SK-N-SH treated with all-trans-retinoic acid at 6 μM for 48 hours (cell line): ENCODE data around the gene WDR38.

Source experiments
- ATAC-seq: fragments of 200-7000 bp; cut with Tn5 transposase; 3 replicates; pipeline ENCODE4 v1.9.1; 2020; ENCODE audit warnings: mild to moderate bottlenecking, moderate library complexity
- ARNTL ChIP-seq: fragments of 450-650 bp; formaldehyde crosslinking; IDR thresholded peaks from 2 replicates; pipeline ENCODE4 v1.5.0; 2020; ENCODE audit warnings: low read depth, mild to moderate bottlenecking, moderate library complexity, borderline replicate concordance
- BACH2 ChIP-seq: fragments of 250-450 bp; sonication (Bioruptor Pico); IDR thresholded peaks from 2 replicates; pipeline ENCODE4 v1.9.0; 2021; ENCODE audit warnings: mild to moderate bottlenecking, borderline replicate concordance
- CSDC2 ChIP-seq: fragments of 250-450 bp; sonication (Bioruptor Pico); IDR thresholded peaks from 2 replicates; pipeline ENCODE4 v1.5.0; 2020; ENCODE audit warnings: mild to moderate bottlenecking, moderate library complexity
- ESRRG ChIP-seq: fragments of 250-450 bp; sonication (Bioruptor Pico); IDR thresholded peaks from 2 replicates; pipeline ENCODE4 v1.6.1; 2021; ENCODE audit warnings: mild to moderate bottlenecking
- GLIS3 ChIP-seq: fragments of 250-450 bp; sonication (Bioruptor Pico); IDR thresholded peaks from 2 replicates; pipeline ENCODE4 v1.5.0; 2020; ENCODE audit warnings: mild to moderate bottlenecking, moderate library complexity
- ISL1 ChIP-seq: fragments of 250-450 bp; sonication (Bioruptor Pico); IDR thresholded peaks from 2 replicates; pipeline ENCODE4 v2.1.2; 2022; ENCODE audit warnings: mild to moderate bottlenecking, moderate library complexity
- OSR1 ChIP-seq: fragments of 250-450 bp; sonication (Bioruptor Pico); IDR thresholded peaks from 2 replicates; pipeline ENCODE4 v1.8.0; 2022; ENCODE audit warnings: moderate library complexity, mild to moderate bottlenecking, inconsistent platforms
- PPARA ChIP-seq: fragments of 250-450 bp; sonication (Bioruptor Pico); IDR thresholded peaks from 2 replicates; pipeline ENCODE4 v1.5.0; 2020; ENCODE audit warnings: mild to moderate bottlenecking, borderline replicate concordance
- RARB ChIP-seq: fragments of 250-450 bp; sonication (Bioruptor Pico); IDR thresholded peaks from 2 replicates; pipeline ENCODE4 v1.8.0; 2021; ENCODE audit warnings: mild to moderate bottlenecking, moderate library complexity
- SNAI2 ChIP-seq: fragments of 250-450 bp; sonication (Bioruptor Pico); IDR thresholded peaks from 2 replicates; pipeline ENCODE4 v1.5.0; 2020; ENCODE audit warnings: mild to moderate bottlenecking, moderate library complexity
- TCF4 ChIP-seq: fragments of 250-450 bp; sonication (Bioruptor Pico); IDR thresholded peaks from 2 replicates; pipeline ENCODE4 v1.8.0; 2021; ENCODE audit warnings: mild to moderate bottlenecking, moderate library complexity, borderline replicate concordance
- TOX ChIP-seq: fragments of 250-450 bp; sonication (Bioruptor Pico); IDR thresholded peaks from 2 replicates; pipeline ENCODE4 v1.8.0; 2021; ENCODE audit warnings: mild to moderate bottlenecking, moderate library complexity, borderline replicate concordance
- ZC3H10 ChIP-seq: fragments of 250-450 bp; sonication (Bioruptor Pico); IDR thresholded peaks from 2 replicates; pipeline ENCODE4 v1.5.1; 2021; ENCODE audit warnings: mild to moderate bottlenecking, moderate library complexity
- ZFP3 ChIP-seq: fragments of 250-450 bp; sonication (Bioruptor Pico); IDR thresholded peaks from 2 replicates; pipeline ENCODE4 v1.5.0; 2020; ENCODE audit warnings: mild to moderate bottlenecking, moderate library complexity
- ZFP30 ChIP-seq: fragments of 450-650 bp; formaldehyde crosslinking; IDR thresholded peaks from 2 replicates; pipeline ENCODE4 v1.5.0; 2022; ENCODE audit warnings: mild to moderate bottlenecking, moderate library complexity
- ZNF565 ChIP-seq: fragments of 450-650 bp; formaldehyde crosslinking; conservative IDR thresholded peaks from 2 replicates; pipeline ENCODE4 v1.5.0; 2020; ENCODE audit warnings: low read depth, mild to moderate bottlenecking, moderate library complexity
- ZNF70 ChIP-seq: fragments of 450-650 bp; formaldehyde crosslinking; IDR thresholded peaks from 2 replicates; pipeline ENCODE4 v1.5.0; 2020; ENCODE audit warnings: mild to moderate bottlenecking, moderate library complexity
- TF ChIP-seq, protein P1 (sequence below): fragments of 250-450 bp; sonication (Bioruptor Pico); IDR thresholded peaks from 2 replicates; pipeline ENCODE4 v1.5.1; 2020; ENCODE audit warnings: low read depth, mild to moderate bottlenecking, moderate library complexity
- TF ChIP-seq, protein P2 (sequence below): fragments of 250-450 bp; sonication (Bioruptor Pico); IDR thresholded peaks from 2 replicates; pipeline ENCODE4 v1.5.1; 2021; ENCODE audit warnings: mild to moderate bottlenecking, moderate library complexity
- TF ChIP-seq, protein P3 (sequence below): fragments of 250-450 bp; sonication (Bioruptor Pico); IDR thresholded peaks from 2 replicates; pipeline ENCODE4 v1.5.0; 2020; ENCODE audit warnings: mild to moderate bottlenecking, moderate library complexity
- TF ChIP-seq, protein P4 (sequence below): fragments of 250-450 bp; sonication (Bioruptor Pico); IDR thresholded peaks from 2 replicates; pipeline ENCODE4 v1.8.0; 2021; ENCODE audit warnings: low read depth, mild to moderate bottlenecking, moderate library complexity, borderline replicate concordance

The WDR38 gene

DNA sequence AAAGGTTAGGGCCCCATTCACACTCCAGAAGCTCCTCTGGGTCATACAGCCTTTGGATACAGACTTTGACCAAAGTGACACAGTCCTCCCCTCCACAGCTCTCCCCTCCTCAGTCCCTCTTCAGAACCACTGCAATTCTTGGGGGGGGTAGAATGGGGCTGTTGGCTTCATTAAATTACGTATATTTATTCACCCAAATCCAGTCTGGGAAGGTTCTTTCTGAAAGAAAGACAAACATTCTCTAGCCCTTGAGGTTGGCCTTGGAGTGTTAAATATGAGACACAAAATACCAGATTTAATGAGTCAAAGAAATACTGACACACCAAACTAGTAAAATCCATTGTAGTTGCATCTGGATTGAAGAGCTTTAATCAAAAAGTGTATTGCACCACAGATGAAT, 24.8 kb downstream of the WDR38 start:
- no peak for ATAC-seq
- TF ChIP-seq, protein P1, sequence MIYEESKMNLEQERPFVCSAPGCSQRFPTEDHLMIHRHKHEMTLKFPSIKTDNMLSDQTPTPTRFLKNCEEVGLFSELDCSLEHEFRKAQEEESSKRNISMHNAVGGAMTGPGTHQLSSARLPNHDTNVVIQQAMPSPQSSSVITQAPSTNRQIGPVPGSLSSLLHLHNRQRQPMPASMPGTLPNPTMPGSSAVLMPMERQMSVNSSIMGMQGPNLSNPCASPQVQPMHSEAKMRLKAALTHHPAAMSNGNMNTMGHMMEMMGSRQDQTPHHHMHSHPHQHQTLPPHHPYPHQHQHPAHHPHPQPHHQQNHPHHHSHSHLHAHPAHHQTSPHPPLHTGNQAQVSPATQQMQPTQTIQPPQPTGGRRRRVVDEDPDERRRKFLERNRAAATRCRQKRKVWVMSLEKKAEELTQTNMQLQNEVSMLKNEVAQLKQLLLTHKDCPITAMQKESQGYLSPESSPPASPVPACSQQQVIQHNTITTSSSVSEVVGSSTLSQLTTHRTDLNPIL (CRISPR knock-in tag) = no peak
- TF ChIP-seq SNAI2 (CRISPR knock-in tag) = no peak
- no peak for TF ChIP-seq RARB (CRISPR knock-in tag)
- TF ChIP-seq ARNTL (CRISPR knock-in tag) = no peak
- TF ChIP-seq ZFP30 (CRISPR knock-in tag) = no peak
- TF ChIP-seq TOX = no peak
- no peak for TF ChIP-seq ISL1 (CRISPR knock-in tag)
- TF ChIP-seq ZC3H10 = no peak
- TF ChIP-seq ZNF565 (CRISPR knock-in tag) = no peak
- TF ChIP-seq GLIS3 (CRISPR knock-in tag) = no peak
- no peak for TF ChIP-seq PPARA (CRISPR knock-in tag)
- no peak for TF ChIP-seq TCF4
- TF ChIP-seq CSDC2 = no peak
- TF ChIP-seq, protein P2, sequence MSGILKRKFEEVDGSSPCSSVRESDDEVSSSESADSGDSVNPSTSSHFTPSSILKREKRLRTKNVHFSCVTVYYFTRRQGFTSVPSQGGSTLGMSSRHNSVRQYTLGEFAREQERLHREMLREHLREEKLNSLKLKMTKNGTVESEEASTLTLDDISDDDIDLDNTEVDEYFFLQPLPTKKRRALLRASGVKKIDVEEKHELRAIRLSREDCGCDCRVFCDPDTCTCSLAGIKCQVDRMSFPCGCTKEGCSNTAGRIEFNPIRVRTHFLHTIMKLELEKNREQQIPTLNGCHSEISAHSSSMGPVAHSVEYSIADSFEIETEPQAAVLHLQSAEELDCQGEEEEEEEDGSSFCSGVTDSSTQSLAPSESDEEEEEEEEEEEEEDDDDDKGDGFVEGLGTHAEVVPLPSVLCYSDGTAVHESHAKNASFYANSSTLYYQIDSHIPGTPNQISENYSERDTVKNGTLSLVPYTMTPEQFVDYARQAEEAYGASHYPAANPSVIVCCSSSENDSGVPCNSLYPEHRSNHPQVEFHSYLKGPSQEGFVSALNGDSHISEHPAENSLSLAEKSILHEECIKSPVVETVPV (CRISPR knock-in tag) = no peak

DNA sequence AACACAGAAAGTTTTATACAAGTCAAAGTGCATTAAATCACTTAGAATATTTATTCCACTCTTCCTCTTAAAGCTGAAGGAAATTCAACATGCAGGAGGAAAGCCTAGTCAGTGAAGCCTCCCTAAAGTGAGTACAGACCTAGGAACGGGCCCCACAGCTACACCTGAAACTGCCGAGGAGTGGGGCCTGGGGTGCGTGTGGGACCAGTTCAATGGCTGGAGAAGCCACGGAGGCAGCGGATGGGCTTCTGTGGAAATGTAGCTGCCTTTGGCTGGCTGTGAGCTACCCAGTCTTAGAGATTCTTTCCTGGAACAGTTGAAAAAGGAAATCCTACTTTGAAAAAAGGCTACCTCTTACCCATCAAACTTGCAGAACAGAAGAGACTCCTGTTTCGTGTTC, 25.3 kb downstream of the WDR38 start:
- ATAC-seq = no peak
- TF ChIP-seq ZNF70 (CRISPR knock-in tag) = no peak
- TF ChIP-seq, protein P3, sequence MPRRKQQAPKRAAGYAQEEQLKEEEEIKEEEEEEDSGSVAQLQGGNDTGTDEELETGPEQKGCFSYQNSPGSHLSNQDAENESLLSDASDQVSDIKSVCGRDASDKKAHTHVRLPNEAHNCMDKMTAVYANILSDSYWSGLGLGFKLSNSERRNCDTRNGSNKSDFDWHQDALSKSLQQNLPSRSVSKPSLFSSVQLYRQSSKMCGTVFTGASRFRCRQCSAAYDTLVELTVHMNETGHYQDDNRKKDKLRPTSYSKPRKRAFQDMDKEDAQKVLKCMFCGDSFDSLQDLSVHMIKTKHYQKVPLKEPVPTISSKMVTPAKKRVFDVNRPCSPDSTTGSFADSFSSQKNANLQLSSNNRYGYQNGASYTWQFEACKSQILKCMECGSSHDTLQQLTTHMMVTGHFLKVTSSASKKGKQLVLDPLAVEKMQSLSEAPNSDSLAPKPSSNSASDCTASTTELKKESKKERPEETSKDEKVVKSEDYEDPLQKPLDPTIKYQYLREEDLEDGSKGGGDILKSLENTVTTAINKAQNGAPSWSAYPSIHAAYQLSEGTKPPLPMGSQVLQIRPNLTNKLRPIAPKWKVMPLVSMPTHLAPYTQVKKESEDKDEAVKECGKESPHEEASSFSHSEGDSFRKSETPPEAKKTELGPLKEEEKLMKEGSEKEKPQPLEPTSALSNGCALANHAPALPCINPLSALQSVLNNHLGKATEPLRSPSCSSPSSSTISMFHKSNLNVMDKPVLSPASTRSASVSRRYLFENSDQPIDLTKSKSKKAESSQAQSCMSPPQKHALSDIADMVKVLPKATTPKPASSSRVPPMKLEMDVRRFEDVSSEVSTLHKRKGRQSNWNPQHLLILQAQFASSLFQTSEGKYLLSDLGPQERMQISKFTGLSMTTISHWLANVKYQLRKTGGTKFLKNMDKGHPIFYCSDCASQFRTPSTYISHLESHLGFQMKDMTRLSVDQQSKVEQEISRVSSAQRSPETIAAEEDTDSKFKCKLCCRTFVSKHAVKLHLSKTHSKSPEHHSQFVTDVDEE (CRISPR knock-in tag) = no peak
- TF ChIP-seq PPARA (CRISPR knock-in tag) = no peak
- TF ChIP-seq, protein P4, sequence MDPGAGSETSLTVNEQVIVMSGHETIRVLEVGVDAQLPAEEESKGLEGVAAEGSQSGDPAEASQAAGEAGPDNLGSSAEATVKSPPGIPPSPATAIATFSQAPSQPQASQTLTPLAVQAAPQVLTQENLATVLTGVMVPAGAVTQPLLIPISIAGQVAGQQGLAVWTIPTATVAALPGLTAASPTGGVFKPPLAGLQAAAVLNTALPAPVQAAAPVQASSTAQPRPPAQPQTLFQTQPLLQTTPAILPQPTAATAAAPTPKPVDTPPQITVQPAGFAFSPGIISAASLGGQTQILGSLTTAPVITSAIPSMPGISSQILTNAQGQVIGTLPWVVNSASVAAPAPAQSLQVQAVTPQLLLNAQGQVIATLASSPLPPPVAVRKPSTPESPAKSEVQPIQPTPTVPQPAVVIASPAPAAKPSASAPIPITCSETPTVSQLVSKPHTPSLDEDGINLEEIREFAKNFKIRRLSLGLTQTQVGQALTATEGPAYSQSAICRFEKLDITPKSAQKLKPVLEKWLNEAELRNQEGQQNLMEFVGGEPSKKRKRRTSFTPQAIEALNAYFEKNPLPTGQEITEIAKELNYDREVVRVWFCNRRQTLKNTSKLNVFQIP (CRISPR knock-in tag) = no peak
- TF ChIP-seq BACH2 = no peak
- no peak for TF ChIP-seq ESRRG
- TF ChIP-seq ZFP3 (CRISPR knock-in tag) = no peak
- TF ChIP-seq ISL1 (CRISPR knock-in tag) = no peak
- TF ChIP-seq OSR1 (CRISPR knock-in tag) = no peak
- no peak for TF ChIP-seq ARNTL (CRISPR knock-in tag)
- no peak for TF ChIP-seq ZNF565 (CRISPR knock-in tag)
- TF ChIP-seq, protein P2 (CRISPR knock-in tag) = no peak
- no peak for TF ChIP-seq ZFP30 (CRISPR knock-in tag)

DNA sequence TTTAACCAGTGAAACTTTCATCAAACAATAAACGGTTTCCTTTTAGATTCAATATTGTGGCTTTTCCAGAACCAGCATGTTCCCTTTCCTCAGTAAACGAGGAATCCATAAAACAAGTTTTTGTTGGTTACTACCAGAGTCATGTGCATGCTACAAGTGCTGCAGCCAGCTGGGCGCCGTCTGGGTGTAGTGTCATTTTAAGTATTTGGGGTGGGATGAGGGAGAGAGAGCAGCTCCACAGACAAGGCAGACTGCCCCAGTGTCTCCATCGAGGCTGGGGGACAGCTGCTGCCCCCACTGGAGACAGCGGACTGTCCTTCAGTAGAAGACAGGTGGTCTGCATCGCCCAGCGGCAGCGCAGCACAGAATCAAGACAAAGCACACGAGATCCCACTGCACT, 26.0 kb downstream of the WDR38 start:
- no peak for ATAC-seq
- TF ChIP-seq ZNF565 (CRISPR knock-in tag) (no peak), PPARA (CRISPR knock-in tag) (no peak), ZFP3 (CRISPR knock-in tag) (no peak), RARB (CRISPR knock-in tag) (no peak), BACH2 (no peak), ESRRG (no peak), SNAI2 (CRISPR knock-in tag) (no peak), ZFP30 (CRISPR knock-in tag) (no peak), ZNF70 (CRISPR knock-in tag) (no peak), CSDC2 (no peak), TOX (no peak)
- TF ChIP-seq, protein P3 (CRISPR knock-in tag) = no peak
- TF ChIP-seq, protein P4 (CRISPR knock-in tag) = no peak
- TF ChIP-seq, protein P2 (CRISPR knock-in tag) = no peak
